A673 (cell line): ENCODE results near the gene CABLES1.

Experiments
- CTCF ChIP-seq: fragments of 300-800, 200-600 bp; sonication (generic); conservative IDR thresholded peaks from 2 replicates; pipeline ENCODE4 v1.5.1; 2017; ENCODE audit warnings: low read depth, mild to moderate bottlenecking, antibody characterized with exemption, low read length, moderate library complexity, mixed read lengths
- EZH2 ChIP-seq: fragments of 200-600 bp; sonication (generic); IDR thresholded peaks from 2 replicates; pipeline ENCODE4 v1.6.1; 2017; ENCODE audit warnings: borderline replicate concordance, low read depth, mild to moderate bottlenecking, mixed read lengths, antibody characterized with exemption, low read length; ENCODE audit not compliant: poor library complexity, severe bottlenecking

- no peak for TF ChIP-seq CTCF
- TF ChIP-seq EZH2, result no peak
Measured at GRCh38 chr18:23280844-23281243, 145.6 kb downstream of the CABLES1 start.
